ENCODE data around the gene ARHGAP31. TPM values are rescaled to one million over a fixed set of nuclear protein-coding genes. Genes with fewer than 3 reads are reported as not detected.

Gene ARHGAP31
- total RNA-seq, 1 experiment from 2014 or later: 12.0 TPM

GRCh38 chr3:119322835-119323722 lies 28.9 kb downstream of the ARHGAP31 start:
- POLR2A ChIA-PET (ENCODE audit: low non-redundant PET): interaction anchor here (0.7 kb wide), 1 partner anchor 30 kb away, joined by 3 read pairs; no protein-coding TSS in a partner anchor
- Histone ChIP-seq H3K9me3 (ENCODE audit: low read depth, low read length, poor library complexity, severe bottlenecking) (no peaks in the 10 kb centered on the region), H3K4me1 (ENCODE audit: insufficient read depth, low read length, poor library complexity, severe bottlenecking) (peaks cover 6% of the 10 kb centered on the region), H3K27me3 (replicated peaks; ENCODE audit: insufficient read depth, low read depth, low read length, poor library complexity) (no peaks in the 10 kb centered on the region), H3K4me3 (ENCODE audit: low read depth, low read length, poor library complexity, severe bottlenecking) (peak overlapping the region; percentile 58), H3K27ac (ENCODE audit: low read depth, low read length, poor library complexity, severe bottlenecking) (peak overlapping the region; percentile 93), H3K36me3 (ENCODE audit: insufficient read depth, low read length, poor library complexity, severe bottlenecking) (no peaks in the 10 kb centered on the region)
- TF ChIP-seq CTCF (conservative IDR thresholded peaks at IDR 0.05; ENCODE audit: low read depth, low read length) (no peak; the same call in 1 of the 2 replicates), EZH2 (IDR thresholded peaks at IDR 0.05; ENCODE audit: borderline replicate concordance, low read depth, low read length, poor library complexity, severe bottlenecking) (no peak)
- intact Hi-C loops (cut with micrococcal nuclease; ENCODE audit: unreplicated experiment): no loop called here
- TSS peak; percentile 74 for BruUV-seq (replicated peaks)
- DNase-seq (ENCODE audit: low spot score): peak; percentile 92
- CTCF ChIA-PET: no interaction called here

- Histone ChIP-seq H3K9me3 (ENCODE audit: low read depth, low read length, poor library complexity, severe bottlenecking) (no peaks in the 10 kb centered on the region), H3K27ac (ENCODE audit: low read depth, low read length, poor library complexity, severe bottlenecking) (no peak overlapping the region), H3K27me3 (replicated peaks; ENCODE audit: insufficient read depth, low read depth, low read length, poor library complexity) (no peaks in the 10 kb centered on the region), H3K36me3 (ENCODE audit: insufficient read depth, low read length, poor library complexity, severe bottlenecking) (no peaks in the 10 kb centered on the region), H3K4me1 (ENCODE audit: insufficient read depth, low read length, poor library complexity, severe bottlenecking) (peaks cover 6% of the 10 kb centered on the region), H3K4me3 (ENCODE audit: low read depth, low read length, poor library complexity, severe bottlenecking) (peak overlapping the region; percentile 58)
- POLR2A ChIA-PET (ENCODE audit: low non-redundant PET): no interaction called here
- intact Hi-C loops (cut with micrococcal nuclease; ENCODE audit: unreplicated experiment): no loop called here
- DNase-seq (ENCODE audit: low spot score): no peak
- CTCF ChIA-PET: no interaction called here
- TF ChIP-seq EZH2 (IDR thresholded peaks at IDR 0.05; ENCODE audit: borderline replicate concordance, low read depth, low read length, poor library complexity, severe bottlenecking) (no peak), CTCF (conservative IDR thresholded peaks at IDR 0.05; ENCODE audit: low read depth, low read length) (no peak)
- BruUV-seq (replicated peaks): no TSS peak
These were observed 29.5 kb downstream of the ARHGAP31 start for GRCh38 chr3:119323723-119324085.

GRCh38 chr3:119324899-119325298 lies 30.7 kb downstream of the ARHGAP31 start:
- CTCF ChIA-PET: no interaction called here
- Histone ChIP-seq H3K27me3 (replicated peaks; ENCODE audit: insufficient read depth, low read depth, low read length, poor library complexity) (no peaks in the 10 kb centered on the region), H3K9me3 (ENCODE audit: low read depth, low read length, poor library complexity, severe bottlenecking) (no peaks in the 10 kb centered on the region), H3K36me3 (ENCODE audit: insufficient read depth, low read length, poor library complexity, severe bottlenecking) (no peaks in the 10 kb centered on the region), H3K4me1 (ENCODE audit: insufficient read depth, low read length, poor library complexity, severe bottlenecking) (peaks cover 6% of the 10 kb centered on the region), H3K27ac (ENCODE audit: low read depth, low read length, poor library complexity, severe bottlenecking) (no peak overlapping the region), H3K4me3 (ENCODE audit: low read depth, low read length, poor library complexity, severe bottlenecking) (no peak overlapping the region)
- no peak for DNase-seq (ENCODE audit: low spot score)
- intact Hi-C loops (cut with micrococcal nuclease; ENCODE audit: unreplicated experiment): no loop called here
- POLR2A ChIA-PET (ENCODE audit: low non-redundant PET): no interaction called here
- no peak for TF ChIP-seq CTCF (conservative IDR thresholded peaks at IDR 0.05; ENCODE audit: low read depth, low read length)
- no peak for TF ChIP-seq EZH2 (IDR thresholded peaks at IDR 0.05; ENCODE audit: borderline replicate concordance, low read depth, low read length, poor library complexity, severe bottlenecking)
- BruUV-seq (replicated peaks): no TSS peak
